GM19438 (cell line): ENCODE results near the gene MRGPRG.
"Not testable (repeated sequence)": the region's sequence is repeated elsewhere in the genome, so short reads cannot be mapped to it uniquely, and the experiment has no call there.

ENCODE experiments used
- ATAC-seq: cut with Tn5 transposase; IDR thresholded peaks from one replicate; pipeline ENCODE4 v1.9.1; 2021; ENCODE audit warnings: low read depth; ENCODE audit not compliant: unreplicated experiment

Gene MRGPRG

DNA sequence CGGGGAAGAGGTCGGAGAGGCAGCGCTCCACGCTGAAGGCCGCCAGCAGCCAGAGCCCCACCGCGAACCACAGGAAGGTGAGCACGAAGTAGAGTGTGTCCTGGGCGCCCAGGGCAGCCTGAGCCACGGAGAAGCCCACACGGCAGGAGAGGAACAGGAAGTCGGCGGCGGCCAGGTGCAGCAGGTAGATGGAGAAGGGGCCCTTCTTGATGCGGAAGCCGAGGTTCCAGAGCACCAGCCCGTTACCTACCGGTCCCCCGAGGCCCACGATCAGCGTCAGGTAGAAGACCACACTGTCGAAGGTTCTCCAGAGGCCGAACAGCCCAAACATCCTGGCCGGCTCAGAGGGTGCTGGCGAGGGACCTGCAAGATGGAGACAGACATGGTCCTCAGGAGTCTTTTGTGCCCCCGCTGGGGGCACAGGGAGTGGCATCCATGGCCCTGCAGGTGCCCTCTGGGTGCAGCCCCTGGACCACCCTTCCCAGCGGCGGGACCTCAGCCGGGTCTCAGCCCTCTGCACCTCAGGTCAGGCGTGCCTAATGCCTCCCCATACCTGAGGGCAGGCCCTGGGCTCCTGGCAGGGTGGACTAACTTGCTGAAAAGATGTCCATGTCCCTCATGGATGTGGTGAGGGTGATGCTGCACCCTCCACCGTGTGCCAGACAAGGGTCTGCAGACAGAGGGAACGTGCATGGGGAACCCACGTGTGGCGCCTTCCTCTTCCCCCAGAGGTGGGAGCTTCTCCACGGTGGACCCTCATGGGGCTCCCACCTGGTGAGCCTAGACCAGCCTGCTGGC, at the start of gene MRGPRG:
Gene MRGPRG, minus strand, starts transcription at position 331 of the 798 bp plus-strand sequence. Its CDS starts 0 bp downstream, at position 331.
- no peak for ATAC-seq

DNA sequence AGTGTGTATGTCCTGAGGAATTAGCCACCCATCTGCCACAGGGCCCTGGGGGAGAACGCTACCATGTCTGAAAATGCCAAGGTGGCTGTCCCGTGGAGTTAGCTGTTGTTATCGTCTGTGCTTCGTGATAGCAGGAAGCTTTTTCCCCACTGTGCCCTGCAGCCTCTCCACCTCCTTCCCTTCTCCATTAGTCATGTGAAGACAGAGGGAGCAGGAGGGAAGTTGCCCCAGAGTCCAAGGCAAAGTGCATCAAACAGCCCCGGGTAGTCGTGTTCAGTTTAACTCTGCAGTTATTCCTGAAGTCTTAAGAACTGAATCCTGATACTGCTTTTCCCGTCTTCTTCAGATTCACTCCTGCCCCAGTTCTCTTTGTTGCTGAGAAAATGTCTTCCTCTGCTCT, 43.9 kb upstream of the MRGPRG start:
- ATAC-seq, result not testable (repeated sequence)

GRCh38 chr11:3261831-3262230, 43.2 kb upstream of the MRGPRG start:
- ATAC-seq, result not testable (repeated sequence)

DNA sequence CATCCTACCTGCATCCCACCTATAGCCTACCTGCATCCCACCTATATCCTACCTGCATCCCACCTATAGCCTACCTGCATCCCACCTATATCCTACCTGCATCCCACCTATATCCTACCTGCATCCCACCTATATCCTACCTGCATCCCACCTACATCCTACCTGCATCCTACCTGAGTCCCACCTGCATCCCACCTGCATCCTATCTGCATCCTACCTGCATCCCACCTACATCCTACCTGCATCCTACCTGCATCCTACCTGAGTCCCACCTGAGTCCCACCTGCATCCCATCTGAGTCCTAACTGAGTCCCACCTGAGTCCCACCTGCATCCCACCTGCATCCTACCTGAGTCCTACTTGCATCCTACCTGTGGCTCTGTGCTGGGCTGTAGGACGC, 38.9 kb upstream of the MRGPRG start:
- not testable (repeated sequence) for ATAC-seq

DNA sequence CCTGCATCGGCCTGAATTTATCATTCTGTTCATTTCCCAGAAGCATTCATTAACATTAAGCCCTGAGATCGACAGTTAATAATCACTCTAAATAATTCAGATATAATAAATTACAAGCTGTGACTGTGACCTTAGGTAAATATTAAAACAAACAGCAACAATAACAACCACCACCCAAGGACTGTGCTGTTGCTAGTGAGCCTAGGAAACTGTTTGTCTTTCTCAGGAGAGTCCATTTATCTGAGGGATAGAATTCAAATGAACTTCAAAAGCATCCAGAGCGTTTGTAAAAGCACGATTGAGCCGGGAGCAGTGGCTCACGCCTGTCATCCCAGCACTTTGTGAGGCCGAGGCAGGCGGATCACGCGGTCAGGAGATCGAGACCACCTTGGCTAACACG, 36.6 kb upstream of the MRGPRG start:
- ATAC-seq, result not testable (repeated sequence)

DNA sequence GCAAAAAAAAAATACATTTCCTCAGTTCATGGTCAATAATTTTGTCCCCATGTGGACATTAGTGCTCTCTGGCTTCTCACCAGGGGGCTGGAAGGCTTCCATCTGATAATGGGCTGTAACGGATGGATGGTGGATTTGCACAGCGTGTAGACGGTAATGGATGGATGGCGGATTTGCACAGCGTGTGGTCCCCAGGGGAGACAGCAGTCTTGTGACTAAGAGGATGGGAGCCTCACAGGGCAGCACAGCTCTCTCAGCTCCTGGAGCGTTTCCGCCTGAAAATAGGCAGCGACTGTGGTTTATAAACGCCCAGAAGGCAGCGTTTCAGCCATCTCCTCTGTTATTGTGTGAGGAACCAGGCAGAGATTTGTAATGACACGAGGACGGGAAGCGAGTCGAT, 36.2 kb upstream of the MRGPRG start:
- not testable (repeated sequence) for ATAC-seq

- ATAC-seq, result no peak
These were observed 26.5 kb upstream of the MRGPRG start for GRCh38 chr11:3245071-3245470.

DNA sequence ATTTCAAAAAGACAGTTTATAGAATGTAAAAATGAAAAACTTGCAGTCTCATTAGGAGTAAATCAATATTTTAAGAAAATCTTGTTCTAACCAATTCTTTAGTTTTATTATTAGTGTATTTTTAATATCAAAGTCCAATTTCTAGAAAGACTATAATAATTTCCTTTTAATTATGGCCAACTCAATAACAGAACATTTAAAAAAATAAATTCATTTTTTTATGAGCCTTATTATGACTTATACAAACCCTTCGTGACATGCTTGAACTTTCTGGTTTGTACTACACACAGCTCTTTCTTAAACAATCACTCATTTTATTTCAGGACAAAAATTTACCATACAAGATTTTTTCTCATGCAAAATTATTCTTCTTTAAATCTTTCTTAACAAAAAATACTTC, 25.3 kb upstream of the MRGPRG start:
- no peak for ATAC-seq

DNA sequence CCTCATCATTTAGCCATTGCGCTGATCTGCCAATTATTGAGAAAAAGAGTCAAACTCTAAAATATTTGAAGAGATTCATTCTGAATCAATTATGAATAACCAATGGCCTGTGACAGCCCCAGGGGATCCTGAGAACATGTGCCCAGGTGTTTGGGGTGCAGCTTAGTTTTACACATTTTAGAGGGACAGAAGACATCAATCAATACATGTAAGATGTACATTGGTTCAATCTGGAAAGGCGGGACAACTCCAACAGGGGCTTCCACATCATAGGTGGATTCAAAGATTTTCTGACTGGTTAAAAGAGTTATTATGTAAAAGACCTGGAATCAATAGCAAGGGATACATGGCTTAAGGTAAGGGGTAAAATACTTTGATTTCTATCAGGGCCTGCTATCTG, 18.5 kb upstream of the MRGPRG start:
- ATAC-seq, result no peak

DNA sequence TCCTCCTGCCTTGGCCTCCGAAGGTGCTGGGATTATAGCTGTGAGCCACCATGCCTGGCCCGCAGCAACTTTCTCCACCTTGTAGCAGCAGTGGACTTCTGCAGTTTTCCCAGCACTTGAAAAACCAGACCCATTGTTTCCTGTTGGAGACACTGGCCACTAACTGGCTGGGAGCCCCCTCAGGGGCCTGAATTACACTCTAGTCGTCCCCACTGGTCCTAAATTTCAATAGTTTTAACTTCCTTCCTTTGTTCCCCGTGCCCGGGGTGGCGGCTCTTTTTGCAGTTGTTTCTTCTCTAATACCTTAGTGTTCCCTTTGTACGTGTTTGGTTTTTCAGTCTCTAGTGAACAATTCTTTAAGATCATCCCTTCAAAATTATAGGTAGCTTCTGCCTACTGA, 16.2 kb upstream of the MRGPRG start:
- ATAC-seq, result no peak

DNA sequence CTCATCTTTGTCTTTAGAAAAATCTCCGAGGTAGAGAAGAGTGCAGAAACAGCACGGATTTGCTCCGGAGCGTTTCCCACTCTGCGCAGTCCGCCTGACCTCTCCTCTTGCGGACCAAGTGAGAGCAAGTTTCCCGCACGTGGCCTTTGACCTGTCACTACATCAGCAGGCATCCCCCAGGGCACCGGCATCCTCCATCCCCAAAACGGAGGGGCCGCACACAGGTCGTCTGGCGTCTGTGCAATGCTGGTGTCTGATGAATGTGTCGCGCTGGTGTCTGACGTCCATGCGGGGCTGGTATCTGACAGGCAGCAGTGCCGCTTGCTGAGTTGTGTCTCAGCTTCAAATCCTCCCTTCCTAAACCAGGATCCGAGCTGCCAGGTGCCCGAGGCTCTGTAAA, 14.3 kb upstream of the MRGPRG start:
- no peak for ATAC-seq

GRCh38 chr11:3231851-3232744, 13.5 kb upstream of the MRGPRG start, which contains the start of gene MRGPRE:
TSS of gene MRGPRE (minus strand) at chr11:3232417. CDS start at chr11:3228799, 3,618 bp downstream.
- ATAC-seq, result no peak

GRCh38 chr11:3231550-3231850, 12.9 kb upstream of the MRGPRG start:
- ATAC-seq, result no peak

DNA sequence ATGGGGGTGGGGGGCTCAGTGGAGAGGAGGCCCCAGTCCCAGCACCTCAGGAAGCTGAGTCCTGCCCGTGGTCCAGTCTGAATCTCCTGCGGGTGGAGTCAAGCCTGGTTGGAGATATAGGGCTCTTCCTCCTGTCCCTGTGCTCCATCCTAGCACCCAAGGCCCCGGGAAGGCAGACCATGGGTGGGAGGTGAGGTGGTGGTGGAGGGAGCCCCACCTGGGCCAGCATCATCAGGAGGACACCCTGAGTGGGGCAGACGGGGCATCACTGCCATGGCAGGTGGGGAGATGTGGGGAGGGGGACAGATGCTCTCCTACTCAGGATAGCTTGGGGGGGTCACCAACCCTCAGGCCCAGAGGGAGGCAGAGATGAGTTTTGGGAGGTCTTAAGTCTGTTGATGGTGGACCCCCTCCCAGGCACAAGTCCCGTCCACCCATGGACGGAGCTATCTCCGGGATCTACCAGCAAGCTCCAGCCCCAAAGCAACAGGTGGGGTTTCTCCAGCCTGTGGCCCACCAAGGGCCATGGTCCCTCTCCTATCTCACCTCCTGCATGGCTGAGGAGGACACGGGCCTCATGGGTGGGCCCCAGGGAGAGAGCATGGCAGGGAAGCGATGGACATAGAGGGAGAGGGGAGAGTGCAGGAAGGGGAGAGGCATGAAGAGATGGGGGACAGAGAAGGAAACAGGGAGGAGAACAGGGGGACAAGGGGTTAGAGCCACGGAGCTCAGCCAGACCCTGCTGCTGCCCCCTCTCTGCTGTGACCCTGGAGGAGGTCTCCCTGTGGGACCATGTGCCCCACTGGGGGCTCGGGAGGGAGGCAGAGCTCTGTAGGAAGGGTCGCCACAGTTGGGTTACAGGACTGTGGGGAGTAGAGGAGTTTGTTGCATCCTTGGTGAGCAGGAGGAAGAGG, 12.3 kb upstream of the MRGPRG start:
- ATAC-seq, result no peak

DNA sequence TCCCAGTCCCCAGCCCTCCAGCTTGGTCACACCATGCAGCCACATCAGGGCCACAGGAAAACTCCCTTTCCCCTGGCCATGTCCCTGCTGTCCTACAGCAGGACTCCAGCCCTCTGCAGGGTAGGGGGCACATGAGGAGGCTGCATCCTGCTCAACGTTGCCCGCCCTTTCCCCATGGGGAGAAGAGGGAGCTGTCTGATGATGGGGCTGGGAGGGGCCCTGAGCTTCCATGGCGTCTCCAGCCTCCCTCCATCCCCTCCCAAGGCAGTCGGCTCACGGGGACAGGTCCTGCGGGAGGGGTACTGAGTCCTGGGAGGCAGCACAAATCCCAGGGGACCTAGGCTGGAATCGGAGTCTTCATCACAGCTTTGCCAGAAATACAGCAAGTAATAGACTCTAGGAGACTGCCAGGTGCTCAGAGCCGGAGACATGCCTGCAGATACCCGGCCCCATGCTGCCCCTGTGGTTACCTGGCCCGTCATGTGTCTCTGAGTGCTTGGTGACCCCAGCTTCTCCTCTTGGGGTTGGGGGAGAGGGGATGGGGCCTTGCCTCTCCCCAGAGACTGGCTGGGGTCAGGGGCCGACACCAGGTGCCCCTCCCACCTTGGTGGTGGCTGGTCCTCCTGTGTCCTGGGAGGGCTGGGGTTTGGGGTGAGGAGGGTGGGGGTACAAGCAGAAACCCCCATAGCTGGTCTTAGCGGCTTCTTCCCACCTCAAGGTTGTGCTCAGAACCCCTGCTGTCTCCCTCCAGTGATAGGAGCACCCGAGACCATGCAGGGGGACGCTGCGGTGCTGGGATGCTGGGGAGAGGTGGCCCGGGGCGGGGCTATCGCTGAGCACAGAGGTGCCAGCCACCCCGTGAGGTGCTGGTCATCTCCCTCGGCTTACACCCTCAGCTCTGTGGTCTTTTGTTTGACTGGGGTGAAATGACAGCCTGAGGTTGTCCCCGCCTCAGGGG, 11.3 kb upstream of the MRGPRG start:
- no peak for ATAC-seq

- no peak for ATAC-seq
These were observed 9.8 kb upstream of the MRGPRG start for GRCh38 chr11:3228445-3228829.

- no peak for ATAC-seq
These were observed 9.2 kb upstream of the MRGPRG start for GRCh38 chr11:3227568-3228444.

DNA sequence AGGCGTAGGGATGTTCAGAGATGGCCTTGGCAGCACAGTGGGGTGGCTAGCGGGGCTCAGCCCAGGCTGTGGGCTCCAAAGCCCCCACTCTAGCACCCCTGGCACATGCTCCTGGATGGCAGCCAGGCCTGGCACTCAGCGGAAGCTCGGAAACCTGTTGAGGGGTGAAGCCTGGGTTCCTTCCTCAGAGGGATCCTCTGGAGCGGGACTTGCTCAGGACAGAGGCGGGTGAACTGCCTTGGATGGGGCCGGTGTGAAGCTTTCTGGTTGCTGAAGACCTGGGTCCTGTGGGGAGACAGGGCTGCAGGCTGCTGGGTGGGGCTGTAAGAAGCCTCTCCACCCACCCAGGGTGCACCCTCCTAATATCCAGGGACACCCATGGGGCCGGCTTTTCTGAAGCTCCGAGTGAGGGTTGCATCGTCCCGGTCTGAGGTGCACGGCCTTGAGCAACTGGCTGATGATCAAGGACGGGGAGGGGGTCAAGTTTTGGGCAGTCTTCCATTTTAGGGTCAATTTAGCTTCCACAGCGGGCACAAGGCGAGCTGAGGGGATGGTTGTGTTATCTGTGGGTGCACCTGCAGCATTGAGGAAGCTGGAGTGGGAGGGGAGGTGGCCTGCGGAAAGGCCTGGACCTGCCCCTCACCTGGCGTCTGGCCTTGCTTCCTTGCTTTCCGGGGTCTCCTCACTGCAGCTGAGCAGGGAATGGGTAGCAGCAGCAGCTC, 8.4 kb upstream of the MRGPRG start:
- no peak for ATAC-seq
